H1 (cell line): ENCODE data around the gene DPYSL4.

Experiments used
- BACH1 ChIP-seq: IDR thresholded peaks from 2 replicates; pipeline ENCODE4 v1.6.1; 2012; ENCODE audit warnings: low read length, improper control_type of control experiment
- POLR2A ChIP-seq, 2 experiments: IDR thresholded peaks; 1 replicate in 1 of 2; 2 replicates in 1 of 2; pipeline ENCODE4 v1.6.1; 2011; ENCODE audit warnings: low read depth in 2 of 2, low read length in 2 of 2, mild to moderate bottlenecking in 2 of 2; ENCODE audit errors: control extremely low read depth in 1 of 2
- TF ChIP-seq, protein P1 (sequence below), 3 experiments: IDR thresholded peaks; 1 replicate in 2 of 3; 2 replicates in 1 of 3; pipeline versions ENCODE4 v1.5.1 to v1.6.1; 2011; ENCODE audit warnings: low read length in 3 of 3, mild to moderate bottlenecking in 3 of 3, inconsistent platforms in 2 of 3, low read depth in 1 of 3, moderate library complexity in 1 of 3; ENCODE audit not compliant: insufficient read depth in 1 of 3; ENCODE audit errors: control extremely low read depth in 1 of 3
- TF ChIP-seq, protein P2 (sequence below): IDR thresholded peaks from 2 replicates; pipeline ENCODE4 v1.6.1; 2012; ENCODE audit warnings: low read length, inconsistent platforms

DNA sequence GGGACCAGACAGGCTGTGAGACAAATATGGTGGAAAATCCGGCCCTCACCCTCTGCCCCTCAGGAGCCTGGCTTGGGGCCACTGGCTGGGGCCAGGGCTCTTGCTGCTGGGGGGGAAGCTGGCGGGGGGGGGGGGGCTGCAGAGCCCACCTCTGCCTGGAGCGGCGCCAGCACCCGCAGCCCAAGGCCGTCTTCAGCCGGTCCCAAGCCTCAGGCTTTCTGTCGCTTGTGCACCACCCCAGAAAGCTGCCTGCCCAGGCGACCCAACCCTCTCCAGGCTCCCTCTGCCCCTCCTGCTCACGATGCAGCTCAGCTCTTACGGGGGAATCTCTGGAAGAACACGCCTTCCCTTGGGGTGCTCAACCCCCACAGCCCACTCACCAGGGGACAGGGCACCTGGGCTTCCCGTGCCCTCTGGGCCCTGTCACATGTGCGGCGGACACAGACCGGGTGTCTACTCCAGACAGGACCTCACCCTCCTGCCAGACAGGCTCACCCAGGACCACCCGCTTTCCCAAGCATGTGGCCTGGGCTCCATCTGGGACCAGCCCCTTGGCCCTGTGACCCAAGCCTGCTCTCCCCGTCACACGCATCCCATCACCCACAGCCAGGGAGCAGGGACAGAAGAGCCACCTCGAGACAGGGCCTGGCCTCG, 43.9 kb downstream of the DPYSL4 start:
- TF ChIP-seq POLR2A (IDR thresholded peaks at IDR 0.05; ENCODE audit: control extremely low read depth in 1 of 2, low read depth in 2 of 2, low read length in 2 of 2) (no peak), BACH1 (no peak)
- TF ChIP-seq, protein P1, sequence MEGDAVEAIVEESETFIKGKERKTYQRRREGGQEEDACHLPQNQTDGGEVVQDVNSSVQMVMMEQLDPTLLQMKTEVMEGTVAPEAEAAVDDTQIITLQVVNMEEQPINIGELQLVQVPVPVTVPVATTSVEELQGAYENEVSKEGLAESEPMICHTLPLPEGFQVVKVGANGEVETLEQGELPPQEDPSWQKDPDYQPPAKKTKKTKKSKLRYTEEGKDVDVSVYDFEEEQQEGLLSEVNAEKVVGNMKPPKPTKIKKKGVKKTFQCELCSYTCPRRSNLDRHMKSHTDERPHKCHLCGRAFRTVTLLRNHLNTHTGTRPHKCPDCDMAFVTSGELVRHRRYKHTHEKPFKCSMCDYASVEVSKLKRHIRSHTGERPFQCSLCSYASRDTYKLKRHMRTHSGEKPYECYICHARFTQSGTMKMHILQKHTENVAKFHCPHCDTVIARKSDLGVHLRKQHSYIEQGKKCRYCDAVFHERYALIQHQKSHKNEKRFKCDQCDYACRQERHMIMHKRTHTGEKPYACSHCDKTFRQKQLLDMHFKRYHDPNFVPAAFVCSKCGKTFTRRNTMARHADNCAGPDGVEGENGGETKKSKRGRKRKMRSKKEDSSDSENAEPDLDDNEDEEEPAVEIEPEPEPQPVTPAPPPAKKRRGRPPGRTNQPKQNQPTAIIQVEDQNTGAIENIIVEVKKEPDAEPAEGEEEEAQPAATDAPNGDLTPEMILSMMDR (IDR thresholded peaks at IDR 0.05; ENCODE audit: control extremely low read depth in 1 of 3, insufficient read depth in 1 of 3, low read depth in 1 of 3, low read length in 3 of 3), result no peak
- TF ChIP-seq, protein P2, sequence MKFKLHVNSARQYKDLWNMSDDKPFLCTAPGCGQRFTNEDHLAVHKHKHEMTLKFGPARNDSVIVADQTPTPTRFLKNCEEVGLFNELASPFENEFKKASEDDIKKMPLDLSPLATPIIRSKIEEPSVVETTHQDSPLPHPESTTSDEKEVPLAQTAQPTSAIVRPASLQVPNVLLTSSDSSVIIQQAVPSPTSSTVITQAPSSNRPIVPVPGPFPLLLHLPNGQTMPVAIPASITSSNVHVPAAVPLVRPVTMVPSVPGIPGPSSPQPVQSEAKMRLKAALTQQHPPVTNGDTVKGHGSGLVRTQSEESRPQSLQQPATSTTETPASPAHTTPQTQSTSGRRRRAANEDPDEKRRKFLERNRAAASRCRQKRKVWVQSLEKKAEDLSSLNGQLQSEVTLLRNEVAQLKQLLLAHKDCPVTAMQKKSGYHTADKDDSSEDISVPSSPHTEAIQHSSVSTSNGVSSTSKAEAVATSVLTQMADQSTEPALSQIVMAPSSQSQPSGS, result no peak
